IMR-90 (cell line): ENCODE measurements around the gene KCNT2. TPM values are rescaled to one million over a fixed set of nuclear protein-coding genes. Genes with fewer than 3 reads are reported as not detected.

Experiments used
- ATAC-seq: fragments of 200-7000 bp; cut with Tn5 transposase; 2 replicates; pipeline ENCODE4 v1.9.1; 2020; ENCODE audit warnings: low read depth, mild to moderate bottlenecking, moderate library complexity
- BruUV-seq: library from RNA; stranded (reverse); fragments of 400-500 nt; replicated peaks from 2 replicates; lab custom pipeline; 2021; lab: Mats Ljungman, UMichigan
- CTCF ChIA-PET: fragments of 300-600 bp; formaldehyde crosslinking; extraction: SDS; loops from one replicate; lab custom pipeline; 2021; ENCODE audit warnings: antibody characterized with exemption; lab: Yijun Ruan, JAX
- POLR2A ChIA-PET: fragments of 300-600 bp; sonication (Branson Sonifier 250); formaldehyde crosslinking; loops from one replicate; lab custom pipeline; 2022; ENCODE audit warnings: antibody characterized with exemption; ENCODE audit not compliant: unreplicated experiment; lab: Charles Lee
- DNase-seq: peaks from one replicate; pipeline ENCODE4 v3.0.0; 2013
- H2AFZ ChIP-seq: replicated peaks from 2 replicates; pipeline ENCODE3; 2013; ENCODE audit warnings: low read length, mild to moderate bottlenecking; ENCODE audit not compliant: poor library complexity
- H2AK5ac ChIP-seq: 2 replicates; pipeline ENCODE4 v1.6.1; 2013; ENCODE audit warnings: low read depth, low read length, inconsistent platforms
- H2AK9ac ChIP-seq: replicated peaks from 2 replicates; pipeline ENCODE3; 2013; ENCODE audit warnings: mild to moderate bottlenecking, low read depth, low read length, moderate library complexity; ENCODE audit not compliant: poor library complexity
- H2BK120ac ChIP-seq: 2 replicates; pipeline ENCODE4 v1.6.1; 2013; ENCODE audit warnings: low read depth, low read length, inconsistent platforms
- H2BK15ac ChIP-seq: 3 replicates; pipeline ENCODE4 v1.6.1; 2013; ENCODE audit warnings: low read depth, low read length, inconsistent platforms
- H2BK20ac ChIP-seq: 2 replicates; pipeline ENCODE4 v1.6.1; 2013; ENCODE audit warnings: low read depth, mild to moderate bottlenecking, inconsistent platforms, low read length, moderate library complexity
- H2BK5ac ChIP-seq: 2 replicates; pipeline ENCODE4 v1.6.1; 2013; ENCODE audit warnings: mild to moderate bottlenecking, low read depth, low read length, inconsistent platforms; ENCODE audit not compliant: poor library complexity, severe bottlenecking
- H3K14ac ChIP-seq: replicated peaks from 2 replicates; pipeline ENCODE4 v1.6.1; 2013; ENCODE audit warnings: low read depth, low read length, inconsistent platforms
- H3K18ac ChIP-seq: 2 replicates; pipeline ENCODE4 v1.6.1; 2013; ENCODE audit warnings: low read depth, low read length, control low read depth
- H3K23ac ChIP-seq: 2 replicates; pipeline ENCODE4 v1.6.1; 2013; ENCODE audit warnings: low read depth, low read length, inconsistent platforms
- H3K27ac ChIP-seq: 2 replicates; pipeline ENCODE4 v1.5.1; 2013; ENCODE audit warnings: mild to moderate bottlenecking, control low read depth, low read length; ENCODE audit not compliant: insufficient read depth
- H3K27me3 ChIP-seq: 2 replicates; pipeline ENCODE4 v1.6.1; 2013; ENCODE audit warnings: low read length; ENCODE audit not compliant: control insufficient read depth, insufficient read depth
- H3K36me3 ChIP-seq: 2 replicates; pipeline ENCODE4 v1.6.1; 2013; ENCODE audit warnings: low read length, mixed read lengths; ENCODE audit not compliant: control insufficient read depth, insufficient read depth
- H3K4ac ChIP-seq: 2 replicates; pipeline ENCODE4 v1.6.1; 2013; ENCODE audit warnings: low read depth, low read length, inconsistent platforms
- H3K4me1 ChIP-seq: 2 replicates; pipeline ENCODE4 v1.6.1; 2013; ENCODE audit warnings: low read length, mixed read lengths; ENCODE audit not compliant: control insufficient read depth, insufficient read depth
- H3K4me2 ChIP-seq: 2 replicates; pipeline ENCODE4 v1.6.1; 2013; ENCODE audit warnings: low read depth, mild to moderate bottlenecking, control low read depth, low read length, moderate library complexity
- H3K4me3 ChIP-seq: 2 replicates; pipeline ENCODE4 v1.5.1; 2013; ENCODE audit warnings: low read depth, mild to moderate bottlenecking, control low read depth, low read length, moderate library complexity; ENCODE audit not compliant: insufficient read depth
- H3K56ac ChIP-seq: 2 replicates; pipeline ENCODE4 v1.6.1; 2013; ENCODE audit warnings: low read length, inconsistent platforms; ENCODE audit not compliant: insufficient read depth; ENCODE audit errors: extremely low read depth
- H3K79me1 ChIP-seq, 2 experiments: 2 replicates each; pipeline ENCODE4 v1.6.1; 2013; ENCODE audit warnings: low read length in 2 of 2, inconsistent platforms in 1 of 2, low read depth in 1 of 2
- H3K9ac ChIP-seq: 2 replicates; pipeline ENCODE4 v1.6.1; 2013; ENCODE audit warnings: low read depth, low read length, control low read depth
- H3K9me1 ChIP-seq: 2 replicates; pipeline ENCODE4 v1.6.1; 2013; ENCODE audit warnings: low read length, inconsistent platforms; ENCODE audit not compliant: insufficient read depth
- H3K9me3 ChIP-seq: 2 replicates; pipeline ENCODE4 v1.6.1; 2013; ENCODE audit warnings: low read length; ENCODE audit not compliant: control insufficient read depth, insufficient read depth
- H4K20me1 ChIP-seq: 2 replicates; pipeline ENCODE4 v1.6.1; 2013; ENCODE audit warnings: low read length, inconsistent platforms; ENCODE audit not compliant: insufficient read depth
- H4K5ac ChIP-seq: 2 replicates; pipeline ENCODE4 v1.6.1; 2013; ENCODE audit warnings: mild to moderate bottlenecking, low read depth, low read length, control low read depth
- H4K8ac ChIP-seq, 2 experiments: 2 replicates each; pipeline ENCODE4 v1.6.1; 2013; ENCODE audit warnings: low read depth in 2 of 2, low read length in 2 of 2, control low read depth in 1 of 2, inconsistent platforms in 1 of 2
- H4K91ac ChIP-seq: 2 replicates; pipeline ENCODE4 v1.6.1; 2013; ENCODE audit warnings: low read depth, low read length, inconsistent platforms; ENCODE audit not compliant: insufficient read depth
- BHLHE40 ChIP-seq: fragments of 150-350 bp; IDR thresholded peaks from 2 replicates; pipeline ENCODE4 v1.6.1; 2016; ENCODE audit warnings: mild to moderate bottlenecking, low read depth, low read length
- CEBPB ChIP-seq: IDR thresholded peaks from 2 replicates; pipeline ENCODE4 v1.6.1; 2012; ENCODE audit warnings: low read depth, low read length, improper control_type of control experiment
- CHD1 ChIP-seq: IDR thresholded peaks from 2 replicates; pipeline ENCODE4 v1.6.1; 2012; ENCODE audit warnings: low read depth, low read length, improper control_type of control experiment
- NFE2L2 ChIP-seq: fragments of 150-350 bp; IDR thresholded peaks from 2 replicates; pipeline ENCODE4 v1.6.1; 2016; ENCODE audit warnings: low read depth, mild to moderate bottlenecking, low read length
- RAD21 ChIP-seq: IDR thresholded peaks from 2 replicates; pipeline ENCODE4 v1.6.1; 2012; ENCODE audit warnings: low read length, improper control_type of control experiment
- SMC3 ChIP-seq: fragments of 150-350 bp; IDR thresholded peaks from 2 replicates; pipeline ENCODE4 v1.6.1; 2016; ENCODE audit warnings: low read depth, mild to moderate bottlenecking, antibody characterized with exemption, low read length, moderate library complexity
- WGBS, 2 experiments: methylation state at CpG; one replicate each; pipeline versions ENCODE4 v1.1.5 to v1.1.7; 2013; ENCODE audit warnings: missing lambda C conversion rate in 2 of 2; ENCODE audit not compliant: insufficient read length in 1 of 2; ENCODE audit errors: extremely low coverage in 2 of 2; 5-methylcytosine and 5-hydroxymethylcytosine counted together
- dilution Hi-C: fragments of 300-500 bp; cut with HindIII; formaldehyde crosslinking; loops from one replicate; pipeline ENCODE4 v1.14.3; 2018; ENCODE audit warnings: low sequenced_read_pairs; ENCODE audit not compliant: unreplicated experiment
- in situ Hi-C: fragments of 300-500 bp; cut with MboI; formaldehyde crosslinking; loops from 3 replicates; pipeline ENCODE4 v1.14.3; 2019; ENCODE audit warnings: low sequenced_read_pairs, inconsistent platforms, mixed read lengths
- intact Hi-C: fragments of 100-400 bp; cut with micrococcal nuclease; formaldehyde crosslinking; loops from 2 replicates; pipeline ENCODE4 v1.10.0; 2022
- polyA plus RNA-seq, 3 experiments: library from polyadenylated mRNA; depleted of rRNA; stranded (reverse); fragments of >200 nt; gene quantifications; 2 replicates each; pipeline ENCODE4 v1.2.3, GENCODE V29; 2012; ENCODE audit warnings: low replicate concordance in 1 of 3
- total RNA-seq: library from RNA; depleted of rRNA; stranded (reverse); fragments of >200 nt; gene quantifications from 2 replicates; pipeline ENCODE4 v1.2.3, GENCODE V29; 2012
- TF ChIP-seq, protein P1 (sequence below): fragments of 150-350 bp; IDR thresholded peaks from 2 replicates; pipeline ENCODE4 v1.6.1; 2017; ENCODE audit warnings: mild to moderate bottlenecking, antibody characterized with exemption, low read length, low read depth
- TF ChIP-seq, protein P2 (sequence below): conservative IDR thresholded peaks from 2 replicates; pipeline ENCODE4 v1.5.1; 2012; ENCODE audit warnings: mild to moderate bottlenecking, low read depth, low read length, improper control_type of control experiment

KCNT2 gene
- total and polyA plus RNA-seq, 2 of the 4 experiments (the other 2 are of a cell fraction): 0.22 to 0.72 TPM

DNA sequence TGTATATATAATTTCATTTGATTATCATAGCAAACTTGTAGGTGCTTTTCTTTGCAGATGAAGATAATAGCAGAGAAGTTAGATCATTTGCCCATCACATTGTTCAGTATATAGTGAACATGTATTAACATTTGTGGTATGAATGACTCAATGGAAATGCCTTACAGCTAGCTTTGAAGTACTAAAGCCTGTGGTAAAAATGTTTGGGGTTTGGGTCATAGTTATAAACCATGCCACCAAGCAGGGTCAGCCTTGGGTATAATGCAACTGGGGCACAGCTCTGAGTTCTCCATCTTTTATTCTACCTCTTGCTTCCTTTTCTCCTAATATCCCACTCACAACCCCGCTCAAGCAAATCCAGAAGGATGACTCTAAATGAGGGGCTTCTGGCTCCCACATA is 141.6 kb downstream of the KCNT2 start:
- BruUV-seq: no TSS peak
- no peak overlapping the region for H2AFZ ChIP-seq
- ChIA-PET CTCF (no interaction called here), POLR2A (no interaction called here)
- peak overlapping the region; percentile 43; the same call in 1 of the 2 replicates for H4K5ac ChIP-seq
- in situ Hi-C loops: no loop called here
- no peaks in the 10 kb centered on the region for H3K9me3 ChIP-seq
- peak overlapping the region; percentile 68 for H3K14ac ChIP-seq
- no peak overlapping the region for H3K23ac ChIP-seq
- H2AK5ac ChIP-seq: peak overlapping the region; percentile 66; the same call in 1 of the 2 replicates
- dilution Hi-C loops: no loop called here
- H3K79me1 ChIP-seq: no peaks in the 10 kb centered on the region
- ATAC-seq: peak; percentile 94
- H3K36me3 ChIP-seq: no peaks in the 10 kb centered on the region
- peak overlapping the region; percentile 70 for H2BK20ac ChIP-seq
- H4K91ac ChIP-seq: no peak overlapping the region; the same call in 1 of the 2 replicates
- intact Hi-C loops: no loop called here
- no peak overlapping the region for H3K9ac ChIP-seq
- peaks cover 5% of the 10 kb centered on the region for H3K4me1 ChIP-seq
- H2BK5ac ChIP-seq: peak overlapping the region; percentile 84
- DNase-seq: peak; percentile 82
- H2AK9ac ChIP-seq: no peak overlapping the region
- H3K27me3 ChIP-seq: no peaks in the 10 kb centered on the region
- H3K56ac ChIP-seq: 0 out of 2 replicates have a peak overlapping the region, but pooled peaks have one; percentile 38
- H3K4ac ChIP-seq: 0 out of 2 replicates have a peak overlapping the region, but pooled peaks have one; percentile 50
- no peak overlapping the region for H3K4me3 ChIP-seq
- peak overlapping the region; percentile 53; the same call in 1 of the 2 replicates for H3K18ac ChIP-seq
- WGBS, 2 experiments: no CpG with 5 or more reads among the region's 1 CpG
- H3K9me1 ChIP-seq: no peaks in the 10 kb centered on the region
- H4K8ac ChIP-seq: peak overlapping the region in 1 of 2 experiments; percentile 66; a peak in 2 of 4 replicates
- peak overlapping the region; percentile 57 for H3K27ac ChIP-seq
- TF ChIP-seq, protein P1, sequence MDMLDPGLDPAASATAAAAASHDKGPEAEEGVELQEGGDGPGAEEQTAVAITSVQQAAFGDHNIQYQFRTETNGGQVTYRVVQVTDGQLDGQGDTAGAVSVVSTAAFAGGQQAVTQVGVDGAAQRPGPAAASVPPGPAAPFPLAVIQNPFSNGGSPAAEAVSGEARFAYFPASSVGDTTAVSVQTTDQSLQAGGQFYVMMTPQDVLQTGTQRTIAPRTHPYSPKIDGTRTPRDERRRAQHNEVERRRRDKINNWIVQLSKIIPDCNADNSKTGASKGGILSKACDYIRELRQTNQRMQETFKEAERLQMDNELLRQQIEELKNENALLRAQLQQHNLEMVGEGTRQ: no peak
- TF ChIP-seq NFE2L2 (no peak), BHLHE40 (0 out of 2 replicates have a peak, but pooled peaks have one; percentile 16), RAD21 (no peak), CEBPB (0 out of 2 replicates have a peak, but pooled peaks have one; percentile 1), CHD1 (no peak), SMC3 (no peak)
- TF ChIP-seq, protein P2, sequence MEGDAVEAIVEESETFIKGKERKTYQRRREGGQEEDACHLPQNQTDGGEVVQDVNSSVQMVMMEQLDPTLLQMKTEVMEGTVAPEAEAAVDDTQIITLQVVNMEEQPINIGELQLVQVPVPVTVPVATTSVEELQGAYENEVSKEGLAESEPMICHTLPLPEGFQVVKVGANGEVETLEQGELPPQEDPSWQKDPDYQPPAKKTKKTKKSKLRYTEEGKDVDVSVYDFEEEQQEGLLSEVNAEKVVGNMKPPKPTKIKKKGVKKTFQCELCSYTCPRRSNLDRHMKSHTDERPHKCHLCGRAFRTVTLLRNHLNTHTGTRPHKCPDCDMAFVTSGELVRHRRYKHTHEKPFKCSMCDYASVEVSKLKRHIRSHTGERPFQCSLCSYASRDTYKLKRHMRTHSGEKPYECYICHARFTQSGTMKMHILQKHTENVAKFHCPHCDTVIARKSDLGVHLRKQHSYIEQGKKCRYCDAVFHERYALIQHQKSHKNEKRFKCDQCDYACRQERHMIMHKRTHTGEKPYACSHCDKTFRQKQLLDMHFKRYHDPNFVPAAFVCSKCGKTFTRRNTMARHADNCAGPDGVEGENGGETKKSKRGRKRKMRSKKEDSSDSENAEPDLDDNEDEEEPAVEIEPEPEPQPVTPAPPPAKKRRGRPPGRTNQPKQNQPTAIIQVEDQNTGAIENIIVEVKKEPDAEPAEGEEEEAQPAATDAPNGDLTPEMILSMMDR: no peak
- peak overlapping the region; percentile 73 for H3K4me2 ChIP-seq
- 0 out of 3 replicates have a peak overlapping the region, but pooled peaks have one; percentile 23 for H2BK15ac ChIP-seq
- no peaks in the 10 kb centered on the region for H4K20me1 ChIP-seq
- peak overlapping the region; percentile 47; the same call in 1 of the 2 replicates for H2BK120ac ChIP-seq
